PC-3 (cell line): ENCODE measurements around the gene ARHGAP40. TPM values are rescaled to one million over a fixed set of nuclear protein-coding genes. Genes with fewer than 3 reads are reported as not detected.

Experiments used
- ATAC-seq: fragments of 200-7000 bp; cut with Tn5 transposase; 2 replicates; pipeline ENCODE4 v1.9.1; 2020; ENCODE audit warnings: mild to moderate bottlenecking, moderate library complexity
- BruUV-seq: library from RNA; stranded (reverse); fragments of 400-500 nt; replicated peaks from 2 replicates; lab custom pipeline; 2021; lab: Mats Ljungman, UMichigan
- CTCF ChIA-PET: fragments of 300-600 bp; sonication (Branson Sonifier 250); formaldehyde crosslinking; loops from one replicate; lab custom pipeline; 2022; ENCODE audit warnings: antibody characterized with exemption; lab: Charles Lee
- POLR2A ChIA-PET: fragments of 300-600 bp; sonication (Branson Sonifier 250); formaldehyde crosslinking; loops from one replicate; lab custom pipeline; 2022; ENCODE audit warnings: antibody characterized with exemption; ENCODE audit not compliant: unreplicated experiment; lab: Charles Lee
- DNase-seq: peaks from one replicate; pipeline ENCODE4 v3.0.0-alpha.2; 2015
- H2AFZ ChIP-seq: fragments of 300-600 bp; sonication (generic); 2 replicates; pipeline ENCODE4 v1.6.0; 2016; ENCODE audit warnings: antibody characterized with exemption, low read length
- H3F3A ChIP-seq: fragments of 300-600 bp; sonication (generic); one replicate; pipeline ENCODE4 v1.6.0; 2017; ENCODE audit warnings: antibody characterized with exemption, low read length, control low read depth, mild to moderate bottlenecking; ENCODE audit not compliant: unreplicated experiment
- H3K27ac ChIP-seq: fragments of 300-600 bp; sonication (generic); 2 replicates; pipeline ENCODE4 v1.5.1; 2016; ENCODE audit warnings: mild to moderate bottlenecking, low read length
- H3K27me3 ChIP-seq: fragments of 300-600 bp; sonication (generic); 2 replicates; pipeline ENCODE4 v1.6.1; 2016; ENCODE audit warnings: low read length, mixed read lengths
- H3K36me3 ChIP-seq: fragments of 300-600 bp; sonication (generic); 2 replicates; pipeline ENCODE4 v1.6.1; 2016; ENCODE audit warnings: low read depth, mixed run types, low read length, mixed read lengths
- H3K4me1 ChIP-seq: fragments of 300-600 bp; sonication (generic); 2 replicates; pipeline ENCODE4 v1.5.1; 2016; ENCODE audit warnings: low read length; ENCODE audit not compliant: insufficient read depth
- H3K4me2 ChIP-seq: fragments of 300-600 bp; sonication (generic); 2 replicates; pipeline ENCODE4 v1.6.0; 2016; ENCODE audit warnings: low read length
- H3K4me3 ChIP-seq: fragments of 300-600 bp; sonication (generic); 2 replicates; pipeline ENCODE4 v1.5.1; 2016; ENCODE audit warnings: mild to moderate bottlenecking, low read length, mixed read lengths
- H3K79me2 ChIP-seq: fragments of 300-600 bp; sonication (generic); 2 replicates; pipeline ENCODE4 v1.6.1; 2017; ENCODE audit warnings: low read length, mixed read lengths
- H3K9ac ChIP-seq: fragments of 300-600 bp; sonication (generic); 2 replicates; pipeline ENCODE4 v1.6.0; 2016; ENCODE audit warnings: mild to moderate bottlenecking, low read length
- H3K9me2 ChIP-seq: fragments of 300-600 bp; sonication (generic); replicated peaks from 2 replicates; pipeline ENCODE4 v1.6.1; 2016; ENCODE audit warnings: mixed run types, low read length, mixed read lengths
- H3K9me3 ChIP-seq: fragments of 300-600 bp; sonication (generic); 2 replicates; pipeline ENCODE4 v1.6.1; 2016; ENCODE audit warnings: low read length, mixed read lengths
- H4K20me1 ChIP-seq: fragments of 300-600 bp; sonication (generic); 2 replicates; pipeline ENCODE4 v1.6.1; 2016; ENCODE audit warnings: low read length, mixed read lengths
- CTCF ChIP-seq: fragments of 300-600 bp; sonication (generic); conservative IDR thresholded peaks from 2 replicates; pipeline ENCODE4 v1.5.1; 2017; ENCODE audit warnings: antibody characterized with exemption, low read depth, mild to moderate bottlenecking, low read length
- EZH2 ChIP-seq: fragments of 300-600 bp; sonication (generic); IDR thresholded peaks from one replicate; pipeline ENCODE4 v1.6.1; 2017; ENCODE audit warnings: antibody characterized with exemption, mild to moderate bottlenecking, low read length; ENCODE audit not compliant: unreplicated experiment
- EZH2phosphoT487 ChIP-seq: fragments of 300-600 bp; sonication (generic); IDR thresholded peaks from 2 replicates; pipeline ENCODE4 v1.6.1; 2018; ENCODE audit warnings: mild to moderate bottlenecking, antibody characterized with exemption, low read length, borderline replicate concordance
- intact Hi-C: fragments of 100-400 bp; cut with micrococcal nuclease; formaldehyde crosslinking; loops from 2 replicates; pipeline ENCODE4 v1.9.0; 2023
- total RNA-seq: library from RNA; depleted of rRNA; stranded (reverse); fragments of >200 nt; gene quantifications from 2 replicates; pipeline ENCODE4 v1.2.3, GENCODE V29; 2014

The ARHGAP40 gene
- total RNA-seq, 1 experiment from 2014 or later, result not detected

- no TSS peak for BruUV-seq
- peaks cover 27% of the 10 kb centered on the region for H3K4me1 ChIP-seq
- H3K79me2 ChIP-seq, result no peaks in the 10 kb centered on the region
- H2AFZ ChIP-seq, result no peak overlapping the region
- CTCF ChIA-PET, result no interaction called here
- H4K20me1 ChIP-seq, result no peaks in the 10 kb centered on the region
- H3F3A ChIP-seq, result no peaks in the 10 kb centered on the region
- no peaks in the 10 kb centered on the region for H3K36me3 ChIP-seq
- no peak overlapping the region for H3K27ac ChIP-seq
- no peak for TF ChIP-seq EZH2phosphoT487
- TF ChIP-seq CTCF, result no peak
- no peak for TF ChIP-seq EZH2
- DNase-seq, result no peak
- ATAC-seq, result no peak
- H3K9ac ChIP-seq, result no peak overlapping the region
- POLR2A ChIA-PET, result no interaction called here
- H3K9me3 ChIP-seq, result no peaks in the 10 kb centered on the region
- intact Hi-C loops, result no loop called here
- no peaks in the 10 kb centered on the region for H3K27me3 ChIP-seq
- no peak overlapping the region for H3K4me3 ChIP-seq
- no peaks in the 10 kb centered on the region for H3K9me2 ChIP-seq
- no peak overlapping the region for H3K4me2 ChIP-seq
These were observed 5.7 kb downstream of the ARHGAP40 start for GRCh38 chr20:38607351-38607750.

- intact Hi-C loops, result no loop called here
- H3K4me3 ChIP-seq, result no peak overlapping the region
- DNase-seq (no peak), ATAC-seq (no peak)
- H3K79me2 ChIP-seq, result no peaks in the 10 kb centered on the region
- H3K27me3 ChIP-seq, result no peaks in the 10 kb centered on the region
- no peak overlapping the region for H2AFZ ChIP-seq
- no peak overlapping the region for H3K27ac ChIP-seq
- H3K9me3 ChIP-seq, result no peaks in the 10 kb centered on the region
- H3K4me1 ChIP-seq, result peaks cover 27% of the 10 kb centered on the region
- H3K36me3 ChIP-seq, result no peaks in the 10 kb centered on the region
- ChIA-PET POLR2A (no interaction called here), CTCF (no interaction called here)
- no peak for TF ChIP-seq EZH2phosphoT487
- no peak for TF ChIP-seq CTCF
- no peak for TF ChIP-seq EZH2
- H3K4me2 ChIP-seq, result no peak overlapping the region
- H3F3A ChIP-seq, result no peaks in the 10 kb centered on the region
- no peaks in the 10 kb centered on the region for H3K9me2 ChIP-seq
- BruUV-seq, result no TSS peak
- no peak overlapping the region for H3K9ac ChIP-seq
- H4K20me1 ChIP-seq, result no peaks in the 10 kb centered on the region
These were observed 6.6 kb downstream of the ARHGAP40 start for GRCh38 chr20:38608188-38608587.

GRCh38 chr20:38609815-38610214 lies 8.2 kb downstream of the ARHGAP40 start:
- CTCF ChIA-PET, result no interaction called here
- POLR2A ChIA-PET, result no interaction called here
- Histone ChIP-seq H3K9me2 (no peaks in the 10 kb centered on the region), H3K27me3 (no peaks in the 10 kb centered on the region), H3K79me2 (no peaks in the 10 kb centered on the region), H2AFZ (no peak overlapping the region), H3K4me1 (peaks cover 18% of the 10 kb centered on the region), H3K4me2 (no peak overlapping the region), H3K9me3 (no peaks in the 10 kb centered on the region), H3K4me3 (no peak overlapping the region), H4K20me1 (no peaks in the 10 kb centered on the region), H3K9ac (no peak overlapping the region), H3K27ac (no peak overlapping the region), H3K36me3 (no peaks in the 10 kb centered on the region), H3F3A (no peaks in the 10 kb centered on the region)
- ATAC-seq (no peak), DNase-seq (no peak)
- intact Hi-C loops, result no loop called here
- no TSS peak for BruUV-seq
- TF ChIP-seq CTCF (no peak), EZH2 (no peak), EZH2phosphoT487 (no peak)
